ENCODE data around the gene ARHGAP27.

The ARHGAP27 gene

DNA sequence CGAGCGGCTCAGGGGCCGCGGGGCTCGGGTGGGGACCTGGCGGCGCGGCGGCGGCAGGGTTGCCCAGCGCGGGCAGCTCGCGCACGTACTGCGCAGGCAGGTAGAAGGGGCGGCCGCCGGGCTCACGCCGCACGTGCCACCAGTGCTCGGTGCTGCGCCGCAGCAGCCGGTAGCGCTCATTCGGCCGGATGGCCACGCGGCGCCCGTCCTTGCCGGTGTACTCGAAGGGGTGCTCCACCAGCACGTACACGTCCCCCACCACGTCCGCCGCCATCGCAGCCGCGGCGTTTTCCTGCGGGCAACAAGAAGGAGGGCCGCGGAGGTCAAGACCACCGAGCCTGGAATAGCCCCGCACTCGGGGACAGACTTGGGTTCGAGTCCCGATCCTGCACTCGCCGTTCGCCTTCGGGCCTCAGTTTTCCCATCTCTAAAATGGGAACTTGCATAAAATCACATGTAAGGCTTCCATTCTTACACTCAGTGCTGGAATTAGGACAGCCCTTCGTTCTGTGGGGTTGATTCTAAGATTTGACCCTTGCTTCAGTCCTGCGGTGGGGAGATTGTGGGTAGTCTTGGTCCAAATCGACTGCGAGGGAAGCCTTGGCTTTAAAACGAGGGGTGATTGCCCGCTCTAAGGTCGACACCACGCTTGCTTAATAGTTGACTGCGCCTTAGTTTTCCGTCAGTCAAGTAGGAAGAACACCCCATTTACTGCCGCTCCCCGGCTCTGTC, 2.5 kb downstream of the ARHGAP27 start:
- no peak for DNase-seq

DNA sequence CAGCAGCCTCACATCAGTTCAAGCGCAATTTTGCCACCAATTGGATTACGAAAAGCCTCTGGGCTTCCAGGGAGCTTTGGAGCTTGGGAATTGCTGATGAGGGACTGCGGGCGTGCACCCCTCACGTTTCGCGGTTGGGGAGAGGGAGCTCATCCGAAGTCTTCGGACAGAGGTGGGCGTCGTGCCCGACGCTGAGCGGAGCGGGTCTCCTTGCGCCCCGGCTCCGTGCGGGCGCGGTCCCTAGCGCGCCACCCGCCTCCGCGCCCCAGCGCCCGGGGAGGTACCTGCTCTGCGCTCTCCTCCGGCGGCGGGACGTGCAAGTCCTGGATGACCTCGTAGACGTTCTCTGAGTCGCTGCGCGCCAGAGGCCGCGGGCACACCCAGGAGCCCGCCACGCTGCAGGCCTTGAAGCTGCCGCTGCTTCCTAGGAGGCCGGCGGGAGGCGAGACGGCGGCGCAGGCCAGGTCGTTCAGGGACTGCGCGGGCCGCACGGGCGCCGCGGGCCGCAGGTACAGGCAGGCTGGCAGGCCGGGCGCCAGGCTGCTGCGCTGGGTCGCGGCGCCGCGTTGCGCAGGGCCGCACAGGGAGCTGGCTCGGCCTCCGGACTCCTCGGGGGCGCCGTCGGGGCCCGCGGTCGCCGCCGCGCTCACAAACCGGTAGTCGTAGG, 3.2 kb downstream of the ARHGAP27 start:
- no peak for DNase-seq

DNA sequence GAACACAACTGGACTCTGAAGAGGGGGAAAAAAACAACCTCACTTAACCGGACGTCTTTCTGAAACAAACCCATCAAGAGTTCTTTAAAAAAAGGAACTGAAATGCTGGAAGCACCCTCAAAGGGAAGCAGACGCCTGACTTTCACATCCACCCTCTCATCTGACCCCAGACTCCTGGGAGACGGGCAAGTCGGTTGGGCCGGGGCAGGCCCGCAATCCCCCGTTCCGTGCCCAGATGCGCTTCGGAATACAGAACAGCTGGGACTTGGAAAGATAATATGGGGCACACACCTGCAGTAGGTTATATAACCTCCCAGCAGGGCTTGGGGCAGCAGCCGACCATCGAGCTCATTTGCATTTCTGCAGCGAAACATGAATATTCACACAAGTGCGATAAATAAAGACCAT, 3.7 kb downstream of the ARHGAP27 start:
- no peak for DNase-seq

DNA sequence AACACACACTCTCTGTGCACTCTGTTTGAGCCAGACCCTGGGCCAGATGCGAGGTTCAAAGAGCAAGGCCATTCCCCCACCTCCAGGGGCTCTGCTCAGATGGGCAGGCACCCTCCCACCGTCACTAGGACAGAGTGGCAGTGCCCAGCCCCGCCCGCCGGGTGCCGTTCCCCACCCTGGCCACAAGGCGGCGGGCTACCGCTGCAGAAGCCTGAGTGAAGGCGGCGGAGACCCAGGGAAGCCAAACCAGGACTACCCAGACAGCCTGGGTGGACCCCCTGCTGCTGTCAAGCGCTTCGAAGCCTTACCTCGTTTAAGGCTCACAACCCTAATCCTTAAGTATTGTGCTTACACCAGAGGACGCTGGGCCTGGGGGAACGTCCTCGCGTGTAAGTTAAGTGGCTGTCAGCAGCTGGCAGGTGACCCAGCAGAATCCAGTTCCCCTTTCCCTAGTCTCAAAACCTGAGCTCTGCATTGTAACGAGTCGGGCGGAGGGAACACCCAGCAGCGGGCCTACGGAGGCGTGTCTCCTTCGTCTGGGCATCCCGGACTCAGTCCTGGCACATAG, 4.5 kb downstream of the ARHGAP27 start:
- DNase-seq: peak; percentile 81

DNA sequence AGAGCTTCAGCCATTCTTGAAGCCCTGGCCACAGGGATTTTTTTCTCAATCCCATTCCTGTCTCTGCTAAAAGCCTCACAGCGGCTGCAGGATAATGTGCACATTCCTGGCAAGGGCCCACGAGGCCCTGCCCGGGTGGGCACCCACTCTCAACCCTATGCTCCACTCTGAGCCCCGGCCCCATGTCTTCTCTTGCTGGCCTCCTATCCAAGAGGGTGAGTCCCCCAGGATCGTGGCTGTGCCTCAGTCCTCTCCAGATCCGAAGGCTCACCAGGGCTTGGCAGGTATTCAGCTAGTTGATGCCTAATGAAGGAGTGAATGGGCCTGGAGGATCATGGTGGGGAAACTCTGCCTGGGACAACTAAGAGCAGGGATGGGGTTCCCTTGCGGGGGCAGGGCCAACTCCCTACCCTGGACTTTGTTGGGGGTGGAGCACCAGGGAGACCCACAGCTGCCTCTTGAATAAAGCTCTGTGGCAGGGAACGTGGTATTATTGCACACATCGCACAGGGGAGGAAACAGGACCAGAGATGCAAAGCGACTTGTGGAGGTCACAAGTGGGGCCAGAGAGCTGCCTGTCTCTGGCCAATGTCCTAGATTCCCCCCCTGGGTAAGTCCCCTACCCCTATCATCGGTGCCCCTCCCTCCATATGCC, 5.4 kb downstream of the ARHGAP27 start:
- DNase-seq: no peak

DNA sequence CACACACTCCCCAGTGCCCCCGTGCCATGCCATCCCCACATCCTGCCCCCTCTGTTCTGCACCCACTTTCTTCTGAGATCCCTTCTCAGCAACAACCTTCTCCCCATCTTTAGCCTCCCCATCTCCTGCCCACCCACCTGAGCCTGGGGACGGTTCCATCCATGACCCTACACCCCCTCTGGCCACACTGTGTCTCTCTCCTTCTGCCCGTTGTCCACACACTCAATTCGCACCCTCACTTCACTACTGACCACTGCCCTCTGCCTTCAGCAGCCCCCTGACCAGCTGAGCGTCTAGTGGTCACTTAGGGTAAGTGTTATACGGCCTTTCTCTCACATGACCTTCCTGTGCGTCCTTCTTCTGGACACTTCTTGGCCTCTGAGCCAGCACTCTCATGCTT, 6.1 kb downstream of the ARHGAP27 start:
- DNase-seq: no peak

DNA sequence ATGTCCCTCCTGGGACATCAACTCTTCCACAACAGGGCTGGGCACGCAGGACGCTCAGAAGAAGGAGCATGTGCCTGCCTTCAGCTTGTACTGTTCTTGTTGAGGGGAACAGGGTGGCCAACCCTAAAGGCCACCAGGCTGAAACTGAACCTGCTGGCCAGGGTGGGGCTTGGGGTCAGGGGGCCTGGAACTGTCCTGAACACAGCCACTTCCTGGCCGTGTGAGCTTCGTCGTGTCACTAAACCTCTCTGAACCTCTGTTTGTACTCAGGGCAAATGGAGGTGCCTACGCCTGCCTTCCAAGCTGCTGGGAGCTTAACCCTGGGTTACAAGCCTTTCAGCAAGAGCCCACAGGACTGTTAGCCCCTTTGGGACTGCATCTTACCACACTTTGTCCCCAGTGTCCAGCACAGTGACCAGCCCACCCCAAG, 6.7 kb downstream of the ARHGAP27 start:
- no peak for DNase-seq

DNA sequence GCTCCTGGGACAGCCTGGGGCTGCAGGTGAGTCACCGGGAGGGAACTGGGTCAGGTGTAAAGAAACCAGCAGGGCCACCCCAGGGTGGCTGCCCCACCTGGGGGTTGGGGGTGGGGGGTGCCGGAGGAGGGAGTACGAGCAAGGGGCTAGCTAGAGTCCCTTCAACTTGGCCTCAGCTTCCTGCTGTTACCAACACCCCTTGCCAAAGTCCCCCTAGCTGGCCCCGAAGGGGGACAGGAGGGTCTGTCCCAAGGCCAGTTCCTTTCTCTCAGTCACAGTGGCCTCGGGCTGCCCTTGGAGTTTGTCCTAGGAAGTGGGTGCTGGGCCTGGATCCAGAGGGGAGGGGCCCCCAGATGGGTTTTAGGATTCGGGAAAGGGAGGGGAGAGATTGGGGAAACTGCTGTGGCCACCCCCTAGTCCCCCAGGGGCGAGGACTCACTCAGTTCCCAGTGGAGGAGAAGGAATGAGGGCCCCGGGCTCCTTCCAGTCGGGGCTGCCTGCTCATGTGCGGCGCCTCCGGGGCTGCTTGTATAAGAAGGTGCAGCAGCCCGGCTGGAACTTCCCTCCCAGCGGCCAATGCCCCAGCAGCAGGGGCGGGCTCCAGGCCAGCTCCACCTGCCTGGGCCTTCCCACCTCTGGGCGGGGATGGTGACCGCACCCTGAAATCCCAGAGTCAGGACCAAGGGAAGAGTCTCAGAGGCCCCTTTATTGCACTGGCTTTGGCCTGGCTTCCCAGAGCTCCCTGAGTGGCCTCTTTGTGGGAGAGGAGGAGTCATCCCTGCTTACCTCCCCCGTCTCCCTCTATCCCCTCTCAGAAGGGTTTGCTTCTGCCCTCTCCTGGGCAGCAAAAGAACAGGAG, 7.3 kb downstream of the ARHGAP27 start:
- DNase-seq: no peak

DNA sequence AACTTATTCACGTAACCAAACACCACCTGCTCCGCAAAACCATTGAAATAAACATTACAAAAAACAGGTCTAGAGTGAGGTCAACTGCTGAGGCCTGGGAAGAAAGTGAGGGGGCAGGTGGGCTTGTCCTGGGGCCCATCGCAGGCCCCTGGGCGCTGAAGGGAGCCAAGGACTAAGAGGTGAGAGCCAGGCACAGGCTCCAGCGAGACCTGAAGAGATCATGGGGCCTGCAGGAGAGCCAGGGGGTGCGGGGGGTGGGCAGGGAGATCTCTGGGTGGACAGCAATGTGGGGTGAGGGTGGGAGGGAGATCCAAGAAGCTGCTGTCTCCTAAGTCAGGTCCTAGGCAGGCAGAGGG, 7.9 kb downstream of the ARHGAP27 start:
- DNase-seq: no peak

DNA sequence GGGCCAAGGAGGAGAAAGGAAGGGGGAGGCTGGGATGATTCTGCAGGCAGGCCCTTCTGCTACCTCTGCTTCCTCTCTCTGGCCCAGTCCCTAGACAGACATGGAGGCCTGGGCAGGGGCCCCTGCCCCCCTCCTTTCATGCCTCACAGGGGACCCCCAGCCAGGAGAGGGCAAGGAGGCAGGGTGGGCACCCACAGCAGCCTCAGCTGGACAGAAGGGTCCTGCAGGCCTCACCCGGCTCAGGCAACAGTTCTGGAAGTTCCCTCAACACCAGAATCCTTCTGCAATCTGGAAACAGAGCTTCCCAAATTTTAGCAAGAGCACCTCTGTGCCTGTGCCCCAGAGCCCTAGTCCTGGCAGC, 8.7 kb downstream of the ARHGAP27 start:
- no peak for DNase-seq

DNA sequence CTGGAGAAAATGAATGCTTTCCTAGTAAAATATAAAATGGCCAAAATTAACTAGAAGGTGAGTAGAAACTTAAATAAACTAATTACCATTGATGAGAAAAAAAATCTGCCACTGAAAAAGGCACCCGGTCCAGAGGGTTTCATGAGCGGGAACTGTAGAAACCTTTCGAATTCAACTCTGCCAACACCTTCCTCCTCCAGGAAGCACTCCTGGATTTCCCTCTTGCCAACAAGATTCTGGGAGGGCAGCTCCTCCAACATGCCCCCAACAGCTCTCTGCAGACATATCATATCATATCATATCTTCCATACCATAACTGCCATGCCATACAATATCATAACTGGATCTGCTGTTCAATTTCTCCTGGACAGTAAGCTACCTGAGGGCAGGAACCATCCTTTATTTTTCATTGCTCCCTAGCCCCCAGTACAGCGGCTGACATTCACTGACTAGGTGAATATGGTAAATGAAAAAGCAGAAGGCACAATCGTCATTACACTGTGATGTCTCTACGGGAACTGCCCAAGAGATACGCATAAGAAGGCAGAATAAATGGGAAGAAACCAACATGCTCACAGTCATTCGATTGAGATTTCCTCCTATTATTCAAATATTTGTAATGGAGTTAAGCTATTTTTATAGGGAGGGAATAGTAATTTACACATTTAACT, 9.2 kb downstream of the ARHGAP27 start:
- no peak for DNase-seq

DNA sequence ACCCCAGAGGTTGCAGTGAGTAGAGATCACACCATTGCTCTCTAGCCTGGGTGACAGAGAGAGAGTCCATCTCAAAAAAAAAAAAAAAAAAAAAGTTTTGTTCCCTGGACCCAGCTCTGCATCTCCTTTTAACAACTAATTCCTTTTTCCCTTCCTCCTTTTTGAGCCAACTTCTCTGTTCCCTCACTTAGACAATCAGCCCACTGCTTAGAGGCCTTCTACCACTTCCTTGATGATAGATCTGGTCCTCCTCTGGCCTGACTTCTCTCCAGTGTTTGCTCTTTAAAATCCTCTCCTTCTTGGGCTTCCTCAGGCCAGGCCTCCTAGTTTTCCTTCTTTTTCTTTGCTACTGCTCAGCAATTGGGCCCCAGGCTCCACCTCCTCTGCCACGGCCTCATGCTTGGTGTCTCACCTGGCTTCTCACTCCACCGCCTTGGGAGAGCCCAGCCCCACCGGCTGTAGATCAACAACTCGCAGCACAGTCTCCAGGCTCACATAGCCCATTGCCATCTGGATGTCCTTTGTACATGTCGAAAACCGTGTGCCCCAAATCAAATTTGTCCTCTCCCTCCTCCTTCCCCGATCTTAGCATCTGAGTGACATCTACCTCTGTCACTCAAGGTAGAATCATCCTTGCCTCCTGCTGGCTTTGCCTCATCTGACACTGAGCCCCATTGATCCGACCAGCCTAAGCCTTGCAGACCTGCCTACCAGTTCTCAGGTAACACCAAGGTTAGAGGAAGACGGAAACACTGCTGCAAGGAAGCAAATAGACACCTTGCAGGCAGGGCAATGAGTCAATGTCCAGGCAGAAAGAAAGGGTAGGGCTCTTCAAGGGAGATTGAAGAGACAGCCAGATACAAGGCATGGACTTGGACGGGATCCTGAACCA, 17.4 kb downstream of the ARHGAP27 start:
- DNase-seq: no peak

DNA sequence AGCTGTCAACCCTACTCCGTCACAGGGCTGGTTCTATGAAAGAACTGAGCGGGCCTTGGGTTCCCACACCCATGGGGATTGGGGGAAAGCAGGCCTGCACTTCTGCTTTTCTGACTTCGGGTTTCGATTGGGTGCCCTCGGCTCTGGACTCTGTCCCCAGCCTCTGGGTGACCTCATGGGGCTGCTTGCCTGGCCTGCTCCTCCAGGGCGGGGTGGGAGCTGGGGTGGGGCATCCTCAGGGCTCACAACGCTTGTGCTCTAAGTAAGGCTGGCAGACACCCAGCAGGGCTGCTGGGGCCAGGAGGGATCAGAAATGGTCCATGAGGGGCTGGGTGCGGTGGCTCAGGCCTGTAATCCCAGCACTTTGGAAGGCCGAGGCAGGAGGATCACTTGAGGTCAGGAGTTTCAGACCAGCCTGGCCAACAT, 19.2 kb downstream of the ARHGAP27 start:
- DNase-seq: no peak

DNA sequence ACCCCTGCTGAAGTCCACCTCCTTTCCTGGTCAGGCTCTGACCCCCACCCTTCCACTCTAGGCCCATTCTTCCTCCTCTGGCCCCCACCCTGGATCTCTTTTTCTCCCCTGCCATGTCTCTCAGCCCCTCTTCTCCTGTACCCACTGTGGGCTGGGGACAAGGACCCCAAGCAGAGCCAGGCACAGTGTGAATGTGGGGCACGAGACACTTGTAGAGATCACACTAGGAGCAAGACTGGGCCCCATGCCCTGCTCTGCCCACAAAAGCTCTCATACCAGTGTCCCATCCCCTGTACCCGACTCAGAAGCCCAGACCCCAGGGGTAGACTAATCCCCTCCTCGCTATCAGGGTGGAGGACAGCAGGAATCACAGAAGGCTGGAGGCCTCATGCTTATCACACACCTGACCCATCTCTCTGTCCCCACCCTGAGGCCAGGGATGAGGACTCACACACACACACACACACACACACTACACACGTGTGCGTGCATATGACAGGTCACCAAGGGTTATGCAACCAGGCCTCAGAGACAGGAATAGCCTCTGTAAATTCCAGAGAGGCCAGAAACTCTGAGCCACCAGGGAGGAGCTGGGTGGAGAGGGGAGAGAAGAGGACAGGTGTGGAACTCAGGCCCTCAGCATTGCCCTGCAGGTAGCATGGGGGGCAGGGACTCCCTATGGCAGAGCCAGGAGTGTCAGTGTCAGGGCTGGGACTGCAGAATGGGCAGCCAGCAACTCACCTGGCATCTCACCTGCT, 21.1 kb downstream of the ARHGAP27 start:
- DNase-seq: no peak

DNA sequence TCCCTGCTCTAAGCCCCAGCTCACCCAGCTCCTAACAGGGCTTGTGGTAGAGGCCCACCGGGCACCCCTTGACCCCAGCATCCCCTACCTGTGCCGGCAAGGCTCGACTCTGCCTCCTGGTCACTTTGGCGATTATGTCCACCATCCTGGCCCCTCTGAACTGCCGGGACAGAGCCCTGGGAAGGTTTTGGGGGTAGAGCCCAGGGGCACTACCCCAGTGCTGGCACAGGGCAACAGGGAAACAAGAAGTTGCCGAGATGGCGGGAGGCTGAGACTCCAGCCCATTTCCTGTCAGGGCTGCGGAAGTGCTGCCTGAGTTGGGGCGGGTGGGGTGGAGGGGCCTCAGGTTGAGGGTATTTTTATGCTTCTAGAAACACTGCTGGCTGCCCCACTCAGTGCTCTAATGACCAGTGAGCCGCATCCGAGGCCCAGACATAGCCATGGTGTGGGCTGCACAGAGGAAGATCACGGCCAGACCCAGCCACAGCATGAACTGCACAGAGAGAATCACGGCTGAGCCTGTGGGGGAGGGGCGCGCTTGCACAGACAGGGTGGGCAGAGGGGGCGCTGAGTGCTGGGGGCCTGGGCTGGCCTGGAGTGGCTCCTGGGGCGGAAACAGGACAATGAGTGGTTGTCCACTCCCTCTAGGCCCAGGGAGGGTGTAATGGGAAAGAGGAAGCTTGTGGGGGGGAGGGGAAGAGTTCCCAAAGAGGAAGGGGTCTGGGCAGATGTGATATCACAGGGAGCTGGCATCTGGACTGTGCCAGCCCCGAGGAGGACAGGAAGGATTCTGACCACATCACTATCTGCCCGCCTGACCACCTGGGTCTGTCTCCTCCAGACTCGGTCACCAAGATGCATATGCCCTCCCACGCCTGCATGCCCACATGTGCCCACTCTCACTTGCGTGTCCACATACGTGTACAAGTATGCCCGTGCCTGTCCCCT, 22.3 kb downstream of the ARHGAP27 start:
- DNase-seq: peak; percentile 64

DNA sequence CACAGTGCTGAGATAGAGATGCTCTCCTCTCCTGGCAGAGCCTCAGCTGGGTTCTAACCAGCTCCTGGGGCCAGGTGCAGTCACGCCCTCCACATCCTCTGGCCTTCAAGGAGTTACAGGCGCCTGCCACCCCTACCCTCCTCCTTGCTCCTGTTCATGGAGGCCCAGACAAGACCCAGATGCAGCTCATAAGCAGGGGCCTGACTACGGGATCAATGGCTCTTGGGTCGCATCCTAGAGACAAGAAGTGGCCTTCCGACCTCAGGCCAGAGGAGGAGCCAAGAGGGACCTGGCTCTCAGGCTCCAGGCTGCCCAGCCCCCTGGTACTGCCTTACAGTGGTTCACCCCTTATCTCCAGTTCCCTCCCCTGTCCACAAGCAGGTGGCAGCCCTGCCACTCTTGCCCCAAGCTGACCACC, 23.0 kb downstream of the ARHGAP27 start:
- DNase-seq: no peak

DNA sequence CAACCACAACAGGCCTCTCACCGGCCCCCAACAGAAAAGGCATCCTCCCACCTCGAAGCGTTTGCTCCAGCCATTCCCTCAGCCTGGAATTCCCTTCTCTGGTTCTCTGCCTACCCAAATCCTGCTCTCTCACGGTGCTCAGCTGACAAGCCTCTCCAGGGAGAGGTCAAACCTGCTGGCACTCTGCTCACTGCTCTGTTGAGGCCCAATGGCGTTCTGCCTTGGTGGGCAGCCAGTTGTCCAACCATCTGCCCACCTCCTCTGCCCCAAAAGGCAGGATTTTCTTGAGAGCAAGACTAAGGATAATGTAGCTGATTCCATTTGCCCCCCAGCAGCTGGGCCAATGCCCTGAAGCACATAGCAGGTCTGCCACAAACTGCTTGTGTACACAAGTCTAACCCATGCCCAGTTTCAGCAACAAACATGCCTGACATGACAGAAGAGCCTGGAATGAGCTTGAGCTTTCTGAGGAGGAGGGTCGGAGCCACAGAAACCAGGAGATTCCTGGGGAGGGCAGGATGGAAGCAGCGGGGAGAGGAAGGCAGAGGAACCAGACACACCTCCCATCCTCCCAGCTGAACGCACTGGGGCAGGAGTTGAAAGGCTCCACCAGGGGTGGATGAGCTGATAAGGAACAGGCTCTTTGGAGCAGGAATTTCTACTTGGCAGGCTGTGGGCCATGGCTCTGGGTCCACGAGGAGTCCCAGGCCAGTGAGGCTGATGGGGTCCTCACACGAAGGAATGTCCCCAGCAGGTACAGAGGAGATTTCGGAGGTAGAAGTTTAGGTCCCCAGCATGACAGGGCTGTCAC, 23.9 kb downstream of the ARHGAP27 start:
- DNase-seq: no peak

DNA sequence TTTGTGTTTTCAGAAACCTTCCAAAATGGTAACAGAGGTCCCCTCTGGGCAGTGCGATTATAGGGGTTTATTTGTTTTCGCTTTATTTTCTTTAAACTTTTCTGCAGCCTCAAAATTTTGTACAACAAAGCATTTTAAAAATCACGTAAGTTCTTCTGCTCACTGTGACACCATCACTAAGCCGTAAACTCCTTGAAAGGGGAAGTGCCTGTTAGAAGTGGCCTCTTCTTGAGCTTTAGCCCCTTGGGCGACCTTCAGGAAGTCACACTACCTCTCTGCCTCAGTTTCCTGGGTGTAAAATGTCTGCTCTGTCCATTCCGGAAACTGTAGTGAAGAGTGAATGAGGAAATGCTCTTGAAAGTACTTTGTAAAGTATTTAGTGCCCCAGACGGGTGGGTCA, 26.6 kb downstream of the ARHGAP27 start:
- no peak for DNase-seq

Data from CD4-positive, alpha-beta T cell treated with Interleukin-17A for 1 hour (primary cell).